SK-N-SH (cell line): ENCODE data around the gene SBF2. TPM values are rescaled to one million over a fixed set of nuclear protein-coding genes. Genes with fewer than 3 reads are reported as not detected.

Experiments used
- CTCF ChIA-PET: fragments of 300-600, 350-600 bp; formaldehyde crosslinking; extraction: SDS; loops from one replicate; lab custom pipeline; 2021; lab: Yijun Ruan, JAX
- POLR2A ChIA-PET: fragments of 350-600 bp; sonication (Branson Sonifier 250); formaldehyde crosslinking; extraction: SDS; loops from one replicate; lab custom pipeline; 2020; ENCODE audit warnings: antibody characterized with exemption, inconsistent platforms; lab: Yijun Ruan, JAX
- DNase-seq: peaks from one replicate; pipeline ENCODE4 v3.0.0; 2012
- H2AFZ ChIP-seq: fragments of 200-600 bp; sonication (generic); 2 replicates; pipeline ENCODE4 v1.8.1; 2016; ENCODE audit warnings: antibody characterized with exemption, mild to moderate bottlenecking, low read depth
- H3F3A ChIP-seq: fragments of 200-600 bp; sonication (generic); replicated peaks from 2 replicates; pipeline ENCODE3; 2016; ENCODE audit warnings: antibody characterized with exemption, mild to moderate bottlenecking; ENCODE audit not compliant: insufficient read depth
- H3K27ac ChIP-seq, 2 experiments: fragments of 200-500 bp in 1 of 2; fragments of 200-600 bp in 1 of 2; sonication (Bioruptor generic) in 1 of 2; sonication (generic), shearing (Covaris generic) in 1 of 2; 2 replicates each; pipeline versions ENCODE4 v1.5.1 to v1.6.1; 2014 to 2016; ENCODE audit warnings: low read depth in 2 of 2, inconsistent platforms in 1 of 2, low read length in 1 of 2, mild to moderate bottlenecking in 1 of 2, mixed read lengths in 1 of 2
- H3K27me3 ChIP-seq: fragments of 200-600 bp; sonication (generic), shearing (Covaris generic); 2 replicates; pipeline ENCODE4 v1.6.1; 2016; ENCODE audit warnings: mixed run types; ENCODE audit not compliant: insufficient read depth
- H3K36me3 ChIP-seq, 2 experiments: fragments of 200-500 bp in 1 of 2; fragments of 200-600 bp in 1 of 2; sonication (Bioruptor generic) in 1 of 2; sonication (generic) in 1 of 2; replicated peaks in 1 of 2; 2 replicates each; pipeline versions ENCODE3 to v1.5.1; 2014 to 2016; ENCODE audit warnings: low read length in 1 of 2, mild to moderate bottlenecking in 1 of 2; ENCODE audit not compliant: insufficient read depth in 2 of 2, control insufficient read depth in 1 of 2
- H3K4me1 ChIP-seq, 2 experiments: fragments of 200-500 bp in 1 of 2; fragments of 200-600 bp in 1 of 2; sonication (Bioruptor generic) in 1 of 2; sonication (generic), shearing (Covaris generic) in 1 of 2; 2 replicates each; pipeline versions ENCODE4 v1.5.1 to v1.6.1; 2014 to 2016; ENCODE audit warnings: low read depth in 1 of 2, low read length in 1 of 2, mixed run types in 1 of 2; ENCODE audit not compliant: insufficient read depth in 2 of 2, control insufficient read depth in 1 of 2
- H3K4me2 ChIP-seq: fragments of 200-600 bp; sonication (generic), shearing (Covaris generic); 2 replicates; pipeline ENCODE4 v1.6.1; 2017; ENCODE audit warnings: mixed run types
- H3K4me3 ChIP-seq, 2 experiments: fragments of 200-500 bp in 1 of 2; fragments of 200-600 bp in 1 of 2; sonication (Bioruptor generic) in 1 of 2; sonication (generic), shearing (Covaris generic) in 1 of 2; 2 replicates each; pipeline versions ENCODE4 v1.5.1 to v1.8.1; 2014 to 2016; ENCODE audit warnings: low read depth in 2 of 2, inconsistent platforms in 1 of 2, low read length in 1 of 2, mild to moderate bottlenecking in 1 of 2, mixed read lengths in 1 of 2, moderate library complexity in 1 of 2
- H3K79me2 ChIP-seq: fragments of 200-600 bp; sonication (generic); 2 replicates; pipeline ENCODE4 v1.8.1; 2017; ENCODE audit warnings: mild to moderate bottlenecking; ENCODE audit not compliant: insufficient read depth
- H3K9ac ChIP-seq: fragments of 200-600 bp; sonication (generic); 2 replicates; pipeline ENCODE4 v1.6.1; 2017; ENCODE audit warnings: mixed run types
- H3K9me2 ChIP-seq: fragments of 200-600 bp; sonication (generic); 2 replicates; pipeline ENCODE4 v1.6.1; 2017; ENCODE audit warnings: mixed run types
- H3K9me3 ChIP-seq: fragments of 200-600 bp; sonication (generic); 2 replicates; pipeline ENCODE4 v1.6.1; 2017; ENCODE audit warnings: mixed run types, mild to moderate bottlenecking, moderate library complexity
- H4K20me1 ChIP-seq: fragments of 200-600 bp; sonication (generic); 2 replicates; pipeline ENCODE4 v1.6.1; 2017; ENCODE audit warnings: mild to moderate bottlenecking, mixed run types; ENCODE audit not compliant: insufficient read depth
- EP300 ChIP-seq, 2 experiments: IDR thresholded peaks; 2 replicates each; pipeline versions ENCODE4 v1.4.0 to v1.6.1; 2012; ENCODE audit warnings: borderline replicate concordance in 1 of 2, low read depth in 1 of 2, low read length in 1 of 2
- EZH2phosphoT487 ChIP-seq: fragments of 200-600 bp; sonication (generic); IDR thresholded peaks from 2 replicates; pipeline ENCODE4 v1.6.1; 2017; ENCODE audit warnings: low read depth, mixed run types, mild to moderate bottlenecking, antibody characterized with exemption, moderate library complexity, borderline replicate concordance
- FOSL2 ChIP-seq: IDR thresholded peaks from 2 replicates; pipeline ENCODE4 v1.4.0; 2012; ENCODE audit warnings: low read depth, mild to moderate bottlenecking, moderate library complexity, borderline replicate concordance
- GABPA ChIP-seq: IDR thresholded peaks from 2 replicates; pipeline ENCODE4 v1.4.0; 2012; ENCODE audit warnings: low read depth, mild to moderate bottlenecking
- JUND ChIP-seq: IDR thresholded peaks from 2 replicates; pipeline ENCODE4 v1.4.0; 2012
- MEF2A ChIP-seq: IDR thresholded peaks from 2 replicates; pipeline ENCODE4 v1.4.0; 2012; ENCODE audit warnings: low read depth, borderline replicate concordance
- RAD21 ChIP-seq: IDR thresholded peaks from 2 replicates; pipeline ENCODE4 v1.6.1; 2012; ENCODE audit warnings: mild to moderate bottlenecking, low read length
- RFX5 ChIP-seq: IDR thresholded peaks from 2 replicates; pipeline ENCODE4 v1.6.1; 2012; ENCODE audit warnings: mild to moderate bottlenecking, improper control_type of control experiment, low read length
- TAF1 ChIP-seq: IDR thresholded peaks from 2 replicates; pipeline ENCODE4 v1.6.1; 2012; ENCODE audit warnings: low read depth, mild to moderate bottlenecking, low read length, moderate library complexity, borderline replicate concordance
- TCF12 ChIP-seq: IDR thresholded peaks from 2 replicates; pipeline ENCODE4 v1.4.0; 2012
- YY1 ChIP-seq: IDR thresholded peaks from 2 replicates; pipeline ENCODE4 v1.4.0; 2012; ENCODE audit warnings: low read depth, mild to moderate bottlenecking
- polyA plus RNA-seq, 3 experiments: library from polyadenylated mRNA; depleted of rRNA; stranded (reverse); fragments of >200 nt; gene quantifications; 2 replicates each; pipeline ENCODE4 v1.2.3, GENCODE V29; 2012
- TF ChIP-seq, protein P1 (sequence below): IDR thresholded peaks from 2 replicates; pipeline ENCODE4; 2012
- TF ChIP-seq, protein P2 (sequence below): fragments of 200-600 bp; sonication (generic); IDR thresholded peaks from 2 replicates; pipeline ENCODE4 v1.6.1; 2017; ENCODE audit warnings: antibody characterized with exemption, mild to moderate bottlenecking, moderate library complexity
- TF ChIP-seq, protein P3 (sequence below): fragments of 150-350 bp; IDR thresholded peaks from 2 replicates; pipeline ENCODE4 v1.6.1; 2017; ENCODE audit warnings: antibody characterized with exemption, low read length, low read depth, borderline replicate concordance

Gene SBF2
- polyA plus RNA-seq, 1 of the 3 experiments (the other 2 are of a cell fraction) = 23.0 TPM

DNA sequence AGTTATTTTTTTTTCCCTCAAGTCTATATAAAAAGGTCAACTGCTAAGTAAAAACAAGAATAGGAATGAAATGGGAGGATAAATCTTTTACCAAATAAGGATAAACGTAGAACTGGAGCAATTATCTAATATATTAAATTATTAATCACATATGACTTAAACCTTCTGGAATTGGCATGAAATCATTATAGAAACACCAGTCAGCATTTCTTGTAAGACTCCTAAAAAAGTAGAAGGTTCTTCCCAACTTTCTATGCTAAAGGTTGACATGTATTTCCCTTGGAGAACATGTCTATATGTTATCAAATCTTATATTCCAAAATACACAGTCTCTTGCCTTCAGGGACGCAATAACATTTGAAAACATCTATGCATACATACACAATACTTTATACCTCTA, 143.2 kb downstream of the SBF2 start (continued):
- no peak for TF ChIP-seq RFX5
- TF ChIP-seq, protein P1, sequence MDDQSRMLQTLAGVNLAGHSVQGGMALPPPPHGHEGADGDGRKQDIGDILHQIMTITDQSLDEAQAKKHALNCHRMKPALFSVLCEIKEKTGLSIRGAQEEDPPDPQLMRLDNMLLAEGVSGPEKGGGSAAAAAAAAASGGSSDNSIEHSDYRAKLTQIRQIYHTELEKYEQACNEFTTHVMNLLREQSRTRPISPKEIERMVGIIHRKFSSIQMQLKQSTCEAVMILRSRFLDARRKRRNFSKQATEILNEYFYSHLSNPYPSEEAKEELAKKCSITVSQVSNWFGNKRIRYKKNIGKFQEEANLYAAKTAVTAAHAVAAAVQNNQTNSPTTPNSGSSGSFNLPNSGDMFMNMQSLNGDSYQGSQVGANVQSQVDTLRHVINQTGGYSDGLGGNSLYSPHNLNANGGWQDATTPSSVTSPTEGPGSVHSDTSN = no peak
- no peak for TF ChIP-seq EZH2phosphoT487
- TF ChIP-seq YY1 = no peak
- TF ChIP-seq TAF1 = no peak
- TF ChIP-seq MEF2A = no peak
- TF ChIP-seq, protein P2, sequence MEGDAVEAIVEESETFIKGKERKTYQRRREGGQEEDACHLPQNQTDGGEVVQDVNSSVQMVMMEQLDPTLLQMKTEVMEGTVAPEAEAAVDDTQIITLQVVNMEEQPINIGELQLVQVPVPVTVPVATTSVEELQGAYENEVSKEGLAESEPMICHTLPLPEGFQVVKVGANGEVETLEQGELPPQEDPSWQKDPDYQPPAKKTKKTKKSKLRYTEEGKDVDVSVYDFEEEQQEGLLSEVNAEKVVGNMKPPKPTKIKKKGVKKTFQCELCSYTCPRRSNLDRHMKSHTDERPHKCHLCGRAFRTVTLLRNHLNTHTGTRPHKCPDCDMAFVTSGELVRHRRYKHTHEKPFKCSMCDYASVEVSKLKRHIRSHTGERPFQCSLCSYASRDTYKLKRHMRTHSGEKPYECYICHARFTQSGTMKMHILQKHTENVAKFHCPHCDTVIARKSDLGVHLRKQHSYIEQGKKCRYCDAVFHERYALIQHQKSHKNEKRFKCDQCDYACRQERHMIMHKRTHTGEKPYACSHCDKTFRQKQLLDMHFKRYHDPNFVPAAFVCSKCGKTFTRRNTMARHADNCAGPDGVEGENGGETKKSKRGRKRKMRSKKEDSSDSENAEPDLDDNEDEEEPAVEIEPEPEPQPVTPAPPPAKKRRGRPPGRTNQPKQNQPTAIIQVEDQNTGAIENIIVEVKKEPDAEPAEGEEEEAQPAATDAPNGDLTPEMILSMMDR = no peak

DNA sequence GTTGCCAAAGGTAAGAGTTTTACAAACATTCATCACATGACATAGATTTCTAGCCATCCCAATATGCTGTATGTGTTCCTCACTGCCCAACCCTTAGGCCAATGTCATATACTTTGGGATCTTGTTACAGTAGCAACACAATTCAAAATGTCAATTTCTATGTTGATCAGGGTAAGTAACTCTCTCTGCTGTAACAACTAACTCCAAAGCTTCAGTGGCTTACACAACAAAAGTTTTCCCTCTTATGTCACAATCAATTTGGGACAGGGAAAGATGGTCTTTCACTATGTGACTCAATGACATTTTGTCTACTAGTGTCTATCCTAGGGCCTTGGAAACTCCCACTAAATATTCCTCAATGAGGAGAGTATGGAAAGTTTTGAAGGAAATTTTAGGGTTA, 144.5 kb downstream of the SBF2 start:
- ChIA-PET POLR2A (no interaction called here), CTCF (no interaction called here)
- Histone ChIP-seq H3K4me1 (no peaks in the 10 kb centered on the region), H3K9me3 (no peaks in the 10 kb centered on the region), H3K36me3 (no peaks in the 10 kb centered on the region), H3K9ac (no peak overlapping the region), H2AFZ (no peak overlapping the region), H4K20me1 (no peaks in the 10 kb centered on the region; the same call in 1 of the 2 replicates), H3K4me2 (no peak overlapping the region), H3K27me3 (no peaks in the 10 kb centered on the region), H3K27ac (no peak overlapping the region), H3F3A (peaks cover 4% of the 10 kb centered on the region), H3K4me3 (no peak overlapping the region), H3K9me2 (no peaks in the 10 kb centered on the region), H3K79me2 (peaks cover 45% of the 10 kb centered on the region)
- no peak for DNase-seq
- TF ChIP-seq FOSL2 (no peak), RFX5 (no peak), RAD21 (no peak), GABPA (no peak), EP300 (IDR thresholded peaks at IDR 0.05; ENCODE audit: borderline replicate concordance in 1 of 2, low read depth in 1 of 2, low read length in 1 of 2) (no peak), JUND (no peak), TCF12 (no peak)
- TF ChIP-seq, protein P3, sequence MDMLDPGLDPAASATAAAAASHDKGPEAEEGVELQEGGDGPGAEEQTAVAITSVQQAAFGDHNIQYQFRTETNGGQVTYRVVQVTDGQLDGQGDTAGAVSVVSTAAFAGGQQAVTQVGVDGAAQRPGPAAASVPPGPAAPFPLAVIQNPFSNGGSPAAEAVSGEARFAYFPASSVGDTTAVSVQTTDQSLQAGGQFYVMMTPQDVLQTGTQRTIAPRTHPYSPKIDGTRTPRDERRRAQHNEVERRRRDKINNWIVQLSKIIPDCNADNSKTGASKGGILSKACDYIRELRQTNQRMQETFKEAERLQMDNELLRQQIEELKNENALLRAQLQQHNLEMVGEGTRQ = no peak
